Spleen (tissue), 7 donors: ENCODE results near the gene EDIL3.

ENCODE experiments used
- POLR2A ChIP-seq, 3 donors: fragments of 450-650 bp; IDR thresholded peaks; one replicate each; pipeline ENCODE4 v1.5.1; 2017; ENCODE audit warnings: antibody characterized with exemption in 3 of 3, mild to moderate bottlenecking in 1 of 3
- POLR2AphosphoS5 ChIP-seq, 3 donors: sonication (generic); formaldehyde crosslinking; IDR thresholded peaks; one replicate each; pipeline ENCODE4 v1.5.1; 2017; ENCODE audit warnings: antibody characterized with exemption in 3 of 3
- TF ChIP-seq, protein P1 (sequence below), 11 experiments: fragments of 200-600 bp in 7 of 11; fragments of 450-650 bp in 4 of 11; sonication (generic) in 4 of 11; IDR thresholded peaks in 8 of 11; conservative IDR thresholded peaks in 3 of 11; 1 replicate in 7 of 11; 2 replicates in 4 of 11; pipeline versions ENCODE4 v1.4.0 to v1.8.0; 2016 to 2021; ENCODE audit warnings: antibody characterized with exemption in 11 of 11, inconsistent platforms in 4 of 11, mild to moderate bottlenecking in 1 of 11
- donor health status: DM: no; HTN: no; CAD: no; lungs with moderate emphysema.
- donor health status: DM: no; HTN: no; CAD: no.
- donor health status: DM: no; HTN: no; CAD: no.

DNA sequence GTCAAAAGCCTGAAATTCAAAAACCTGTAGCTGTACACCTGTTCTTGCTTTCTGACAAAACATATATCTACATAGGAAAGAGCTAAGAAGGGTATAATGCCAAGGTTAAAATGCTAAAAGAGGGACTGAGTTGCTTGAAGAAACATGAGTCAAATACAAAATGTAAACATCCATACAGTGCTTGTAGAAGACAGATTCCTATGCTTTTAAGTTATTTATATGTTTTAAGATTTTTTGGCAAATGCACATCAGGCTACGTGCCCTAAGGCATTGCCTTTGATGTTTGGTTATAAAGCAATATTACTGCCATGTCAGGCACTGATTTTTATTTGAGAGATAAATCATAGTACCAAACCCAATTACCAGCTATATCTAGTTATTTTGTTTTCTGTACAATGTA is 269.0 kb downstream of the EDIL3 start:
- no peak for TF ChIP-seq POLR2A (IDR thresholded peaks at IDR 0.05)
- TF ChIP-seq, protein P1, sequence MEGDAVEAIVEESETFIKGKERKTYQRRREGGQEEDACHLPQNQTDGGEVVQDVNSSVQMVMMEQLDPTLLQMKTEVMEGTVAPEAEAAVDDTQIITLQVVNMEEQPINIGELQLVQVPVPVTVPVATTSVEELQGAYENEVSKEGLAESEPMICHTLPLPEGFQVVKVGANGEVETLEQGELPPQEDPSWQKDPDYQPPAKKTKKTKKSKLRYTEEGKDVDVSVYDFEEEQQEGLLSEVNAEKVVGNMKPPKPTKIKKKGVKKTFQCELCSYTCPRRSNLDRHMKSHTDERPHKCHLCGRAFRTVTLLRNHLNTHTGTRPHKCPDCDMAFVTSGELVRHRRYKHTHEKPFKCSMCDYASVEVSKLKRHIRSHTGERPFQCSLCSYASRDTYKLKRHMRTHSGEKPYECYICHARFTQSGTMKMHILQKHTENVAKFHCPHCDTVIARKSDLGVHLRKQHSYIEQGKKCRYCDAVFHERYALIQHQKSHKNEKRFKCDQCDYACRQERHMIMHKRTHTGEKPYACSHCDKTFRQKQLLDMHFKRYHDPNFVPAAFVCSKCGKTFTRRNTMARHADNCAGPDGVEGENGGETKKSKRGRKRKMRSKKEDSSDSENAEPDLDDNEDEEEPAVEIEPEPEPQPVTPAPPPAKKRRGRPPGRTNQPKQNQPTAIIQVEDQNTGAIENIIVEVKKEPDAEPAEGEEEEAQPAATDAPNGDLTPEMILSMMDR (IDR thresholded peaks at IDR 0.05 in 8 of 11, conservative IDR thresholded peaks at IDR 0.05 in 3 of 11): no peak
- TF ChIP-seq POLR2AphosphoS5 (IDR thresholded peaks at IDR 0.05): no peak
